ENCODE measurements around the gene C6orf120. TPM values are rescaled to one million over a fixed set of nuclear protein-coding genes. Genes with fewer than 3 reads are reported as not detected.
A peak's percentile ranks its signal among the peaks of the same experiment; 100 is the strongest.

C6orf120 gene
- 29.5 and 34.2 TPM in 2 replicates for total RNA-seq (2014; rRNA removed; shearing (Covaris generic))

DNA sequence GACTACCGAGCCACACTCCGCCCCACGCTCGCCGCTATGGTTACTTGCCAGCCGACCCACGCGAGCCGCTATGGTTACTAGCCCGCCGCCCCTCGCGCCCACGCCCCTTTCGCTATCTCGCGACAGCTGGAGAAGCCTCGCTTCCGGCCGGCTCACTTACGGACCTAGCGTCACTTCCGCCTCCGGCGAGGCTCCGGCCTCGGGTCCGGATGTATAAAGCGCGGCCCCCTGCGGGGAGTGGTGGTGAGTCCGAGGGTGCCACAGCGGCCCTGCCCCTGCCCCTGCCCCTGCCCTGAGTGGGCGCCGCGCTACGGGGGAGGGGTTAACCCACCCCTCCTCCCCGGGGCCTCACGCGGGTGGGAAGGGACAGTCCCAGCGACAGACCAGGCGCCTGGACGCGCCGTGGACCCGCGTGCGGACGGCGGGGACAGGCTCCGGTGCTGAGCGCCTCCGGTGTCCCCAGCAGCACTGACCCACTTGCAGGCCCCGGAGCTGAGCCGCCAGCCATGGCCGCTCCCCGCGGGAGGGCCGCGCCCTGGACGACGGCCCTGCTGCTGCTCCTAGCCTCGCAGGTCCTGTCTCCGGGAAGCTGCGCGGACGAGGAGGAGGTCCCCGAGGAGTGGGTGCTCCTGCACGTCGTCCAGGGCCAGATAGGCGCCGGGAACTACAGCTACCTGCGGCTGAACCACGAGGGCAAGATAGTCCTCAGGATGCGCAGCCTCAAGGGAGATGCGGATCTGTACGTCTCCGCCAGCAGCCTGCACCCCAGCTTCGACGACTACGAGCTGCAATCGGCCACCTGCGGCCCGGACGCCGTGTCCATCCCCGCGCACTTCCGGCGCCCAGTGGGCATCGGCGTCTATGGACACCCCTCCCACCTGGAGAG is at the start of gene C6orf120, which contains the start of gene WDR27:
Gene C6orf120, plus strand, starts transcription at position 173 of the 886 bp plus-strand sequence. Its CDS starts 334 bp downstream, at position 507.
Gene WDR27, minus strand, starts transcription at position 76 of the 886 bp plus-strand sequence. CDS start 13,024 bp downstream, outside the sequence.
- peak; percentile 89 for DNase-seq (ENCODE audit: low spot score)

DNA sequence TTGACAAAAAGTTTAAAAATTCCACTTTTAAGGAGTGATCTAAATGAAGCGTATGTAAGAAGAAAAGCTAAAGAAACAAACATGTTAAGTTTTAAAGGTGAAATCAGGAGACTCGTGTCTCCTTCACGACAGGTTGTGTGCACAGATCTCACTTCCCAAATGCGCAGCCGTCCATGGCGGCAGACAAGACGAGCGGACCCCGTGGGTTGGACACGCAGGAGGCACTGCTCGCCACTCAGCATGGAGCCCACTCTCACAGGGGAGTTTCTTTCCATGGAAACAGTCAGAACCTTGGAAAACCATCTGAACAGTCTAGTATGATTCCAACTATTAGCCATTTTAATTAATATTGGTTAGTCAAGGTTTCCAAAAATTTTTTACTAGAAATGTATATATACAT is 49.0 kb upstream of the C6orf120 start:
- DNase-seq (ENCODE audit: low spot score) = no peak

DNA sequence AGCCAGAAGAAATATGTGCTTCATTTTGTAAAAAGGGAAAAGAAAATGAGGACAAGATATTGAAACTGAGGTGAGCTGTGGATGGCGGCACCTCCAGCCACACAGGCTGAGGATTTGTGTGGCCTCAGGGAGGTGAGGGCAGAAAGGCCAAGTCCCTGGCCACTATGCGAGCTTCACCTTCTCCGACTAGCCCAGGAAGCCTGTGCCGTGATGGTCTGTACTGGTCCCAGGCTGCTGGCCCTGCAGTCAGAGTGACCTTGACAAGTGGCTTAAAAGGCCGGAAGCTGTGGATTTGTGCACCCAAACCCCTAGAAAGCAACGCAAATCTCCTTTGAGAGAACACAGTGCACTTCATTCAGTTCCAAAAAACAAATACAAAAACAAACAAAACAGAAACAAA is 48.2 kb upstream of the C6orf120 start:
- no peak for DNase-seq (ENCODE audit: low spot score)

DNA sequence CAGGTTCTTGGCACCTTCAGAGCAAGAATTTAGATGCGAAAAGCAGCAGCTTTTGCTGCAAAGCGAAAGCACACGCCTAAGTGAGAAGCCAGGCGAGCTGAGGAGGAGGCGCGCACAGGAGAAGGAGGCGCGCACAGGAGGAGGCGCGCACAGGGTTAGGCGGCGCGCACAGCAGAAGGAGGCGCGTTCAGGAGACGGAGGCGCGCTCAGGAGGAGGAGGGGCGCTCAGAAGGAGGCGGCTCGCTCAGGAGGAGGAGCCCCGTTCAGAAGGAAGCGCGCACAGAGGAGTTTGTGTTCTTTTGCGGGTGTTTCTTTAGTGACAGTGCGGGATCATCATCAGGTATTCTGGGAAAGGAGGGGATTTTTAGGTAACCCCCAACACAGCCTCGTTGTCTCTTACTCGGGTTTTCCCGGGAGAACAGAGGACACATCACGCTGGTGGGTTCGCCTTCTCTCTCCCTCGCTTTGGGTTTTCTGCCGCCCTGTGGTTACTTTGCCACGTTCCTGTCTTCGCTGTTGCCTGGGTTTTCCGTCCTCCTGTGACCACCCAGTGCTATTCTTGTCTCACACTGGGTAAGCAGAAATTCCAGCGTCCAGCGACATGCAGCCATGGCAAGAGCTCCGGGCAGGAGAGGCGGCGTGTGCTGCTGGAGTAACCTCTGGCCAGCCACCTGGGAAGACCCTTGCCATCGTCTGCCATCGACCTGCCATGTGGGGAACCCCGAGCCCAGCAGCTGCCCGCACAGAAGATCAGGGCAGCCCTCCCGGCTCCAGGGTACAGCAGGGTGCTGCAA is 47.1 kb upstream of the C6orf120 start:
- peak; percentile 21 for DNase-seq (ENCODE audit: low spot score)

DNA sequence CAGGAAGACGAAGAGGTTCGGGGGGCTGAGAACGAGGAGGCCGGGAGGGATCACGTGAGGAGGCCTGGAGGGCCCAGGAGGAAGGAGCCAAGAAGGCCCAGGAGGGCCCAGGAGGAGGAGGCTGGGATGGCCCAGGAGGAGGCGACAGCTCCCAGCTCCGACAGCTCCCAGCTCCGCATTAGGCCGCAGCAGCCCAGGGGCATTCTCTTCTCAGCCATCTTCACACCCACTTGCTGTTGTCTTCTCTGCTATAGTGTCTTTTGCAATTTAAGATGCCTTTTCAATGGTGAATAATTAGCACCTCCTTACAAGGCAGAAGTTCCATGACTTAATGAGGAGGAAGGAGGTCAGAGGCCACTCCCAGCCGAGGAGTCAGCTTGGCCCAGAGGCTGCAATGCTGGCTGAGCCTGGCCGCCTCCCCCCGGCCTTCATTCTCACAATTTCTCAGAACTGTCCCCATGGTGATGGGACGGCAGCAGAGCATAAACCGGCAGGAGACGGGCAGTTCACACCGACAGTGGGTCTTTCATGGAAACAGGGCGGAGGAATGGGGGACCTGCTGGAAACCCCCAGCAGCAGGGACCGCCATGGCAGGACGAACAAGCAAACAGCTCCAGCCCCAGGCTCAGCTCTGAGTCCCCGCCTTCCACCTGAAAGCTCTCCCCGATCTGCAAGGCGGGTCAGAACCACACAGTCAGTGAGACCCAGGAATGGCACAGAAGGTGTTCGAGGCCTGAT is 45.2 kb upstream of the C6orf120 start:
- DNase-seq (ENCODE audit: low spot score) = no peak

DNA sequence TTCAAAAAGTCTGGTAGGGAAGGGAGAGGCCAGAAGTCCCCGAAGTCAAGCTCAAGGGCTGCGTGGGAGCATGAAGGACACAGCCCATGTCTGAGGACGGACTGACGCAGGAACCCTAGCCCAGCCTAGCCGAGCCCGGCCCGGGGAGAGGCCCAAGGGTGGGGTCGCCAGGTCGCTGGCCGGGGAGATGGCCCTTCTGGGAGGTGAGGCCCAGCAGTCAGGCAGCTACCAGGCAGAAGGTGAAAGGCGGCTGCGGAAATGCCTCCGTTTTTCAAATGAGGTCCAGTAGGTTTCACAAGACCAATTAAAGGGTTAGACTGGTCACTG is 44.7 kb upstream of the C6orf120 start:
- DNase-seq (ENCODE audit: low spot score) = no peak

DNA sequence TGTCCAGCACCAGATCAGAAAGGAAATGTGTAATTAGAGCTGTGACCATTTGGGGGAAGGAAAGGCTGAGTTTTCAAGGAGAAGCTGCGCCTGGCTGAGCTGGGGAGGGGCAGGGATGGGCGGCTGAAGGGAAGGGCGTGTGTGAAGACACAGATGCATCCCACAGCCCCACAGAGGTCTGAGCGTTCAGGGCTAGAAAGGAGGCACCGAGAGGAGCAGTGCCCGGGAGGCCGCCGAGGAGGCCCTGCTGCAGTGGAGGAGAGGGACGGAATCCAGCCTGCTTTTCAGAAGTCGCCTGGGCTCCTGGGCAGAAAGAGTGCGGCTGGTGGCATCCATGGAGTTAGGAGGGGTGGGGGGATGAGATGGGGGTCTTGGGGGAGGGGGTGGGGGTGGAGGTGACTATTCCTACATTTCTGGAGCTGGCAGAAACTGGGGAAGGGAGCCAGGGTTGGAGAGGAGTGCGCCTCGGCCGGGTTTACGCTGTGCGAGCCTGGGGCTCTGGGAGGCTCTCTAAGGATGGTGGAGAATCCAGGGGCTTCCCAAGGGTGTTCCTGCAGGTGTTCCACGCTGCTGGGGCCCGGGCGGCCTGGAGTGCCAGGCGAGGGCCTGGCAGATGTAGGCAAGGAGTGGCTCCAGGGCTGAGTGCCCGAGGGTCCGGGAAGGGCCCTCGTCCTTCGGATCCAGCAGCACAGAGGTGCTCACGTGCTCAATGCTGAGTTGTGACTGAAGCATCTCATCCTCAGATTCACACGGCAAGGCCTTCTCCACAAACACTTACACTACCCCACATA is 41.9 kb upstream of the C6orf120 start:
- no peak for DNase-seq (ENCODE audit: low spot score)

DNA sequence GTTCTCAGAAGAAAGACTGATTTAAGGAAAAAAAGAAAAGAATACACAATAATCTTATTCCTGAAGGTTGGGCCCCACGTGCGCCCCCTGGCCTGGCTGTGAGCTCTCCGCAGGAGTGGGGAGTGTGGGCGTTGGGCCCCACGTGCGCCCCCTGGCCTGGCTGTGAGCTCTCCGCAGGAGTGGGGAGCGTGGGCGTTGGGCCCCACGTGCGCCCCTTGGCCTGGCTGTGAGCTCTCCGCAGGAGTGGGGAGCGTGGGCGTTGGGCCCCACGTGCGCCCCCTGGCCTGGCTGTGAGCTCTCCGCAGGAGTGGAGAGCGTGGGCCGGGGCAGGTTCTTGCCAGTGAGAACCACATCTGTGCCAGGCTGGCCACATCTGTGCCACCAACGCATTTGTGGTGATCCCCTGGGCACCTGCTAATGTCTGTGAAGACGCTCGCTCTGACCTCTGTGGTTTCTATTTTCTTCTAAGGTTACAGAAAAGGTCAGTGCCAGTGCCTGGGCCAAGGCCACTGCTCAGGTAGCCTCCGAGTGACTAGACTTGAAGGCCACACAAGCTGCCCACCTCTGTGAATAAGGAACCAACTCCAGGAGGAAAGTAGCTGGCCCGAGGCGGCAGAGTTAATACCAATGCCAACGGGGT is 41.1 kb upstream of the C6orf120 start:
- DNase-seq (ENCODE audit: low spot score) = no peak

DNA sequence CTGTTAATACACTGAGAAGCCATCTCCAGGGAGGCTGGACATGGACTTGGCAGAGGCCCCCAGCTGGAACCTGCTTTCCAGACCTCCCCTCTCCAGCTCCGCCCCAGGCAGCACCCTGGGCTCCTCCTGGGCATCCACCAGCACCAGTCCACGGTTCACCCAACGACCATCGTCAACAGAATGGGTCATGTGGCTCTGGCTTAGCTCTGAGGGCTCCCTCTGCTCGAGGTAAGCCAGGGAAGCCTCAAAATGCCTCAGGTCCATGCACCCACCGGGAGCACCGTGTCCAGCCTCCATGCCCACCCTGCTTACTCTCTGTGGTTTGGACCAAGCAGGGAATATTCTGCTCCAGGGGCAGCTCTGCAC is 40.6 kb upstream of the C6orf120 start:
- no peak for DNase-seq (ENCODE audit: low spot score)

DNA sequence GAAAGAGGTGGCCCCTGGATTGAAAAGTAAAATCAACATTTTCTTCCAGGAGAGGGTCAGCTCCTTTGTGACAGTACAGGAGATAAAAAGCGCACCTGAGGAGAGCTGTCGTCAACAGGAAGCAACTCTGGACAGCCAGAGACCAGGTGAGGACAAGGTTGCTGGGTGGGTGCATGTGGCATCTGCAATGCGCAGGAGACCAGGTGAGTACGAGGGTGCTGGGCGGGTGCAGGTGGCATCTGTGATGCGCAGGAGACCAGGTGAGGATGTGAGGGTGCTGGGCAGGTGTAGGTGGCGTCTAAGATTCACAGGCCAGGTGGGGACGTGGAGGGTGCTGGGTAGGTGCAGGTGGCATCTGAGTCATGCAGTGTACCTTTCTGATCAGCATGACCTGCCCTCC is 38.5 kb upstream of the C6orf120 start:
- DNase-seq (ENCODE audit: low spot score) = no peak

DNA sequence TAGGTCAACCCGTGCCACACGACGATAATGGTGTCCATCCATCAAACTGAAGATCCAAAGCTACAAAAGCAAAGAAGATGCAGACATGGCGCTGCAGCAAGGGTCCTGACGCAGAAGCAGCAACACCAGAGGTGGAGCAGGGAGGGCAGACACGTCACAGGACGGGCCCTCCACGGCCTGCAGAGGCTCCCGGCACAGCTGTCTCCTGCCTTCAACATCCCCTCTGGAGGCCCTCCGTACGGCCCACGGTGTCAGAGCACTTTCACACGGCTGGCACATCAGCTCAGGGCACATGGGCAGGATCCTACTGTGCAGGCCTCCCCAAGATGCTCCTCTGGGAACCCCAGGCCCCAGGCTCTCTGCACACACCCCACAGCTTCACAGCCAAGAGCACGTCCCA is 37.7 kb upstream of the C6orf120 start:
- no peak for DNase-seq (ENCODE audit: low spot score)

DNA sequence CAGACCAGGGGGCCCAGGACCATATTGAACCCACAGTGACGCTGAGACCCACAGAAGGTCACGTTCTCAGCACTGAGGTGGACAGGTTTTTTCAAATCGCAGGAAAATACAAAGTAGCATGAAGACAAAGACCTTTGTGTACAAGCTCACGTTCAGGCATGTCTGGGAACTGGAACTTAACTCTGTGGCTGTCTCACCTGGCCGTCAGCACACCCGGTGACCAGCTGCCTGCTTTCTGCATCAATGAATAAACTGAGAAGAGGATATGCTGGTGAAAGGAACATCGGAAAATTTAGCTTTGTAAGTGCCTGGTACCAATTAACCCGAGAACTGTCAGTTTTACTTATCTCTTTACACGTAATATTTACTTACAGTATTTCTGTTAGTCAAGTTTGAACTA is 36.6 kb upstream of the C6orf120 start:
- DNase-seq (ENCODE audit: low spot score) = no peak

DNA sequence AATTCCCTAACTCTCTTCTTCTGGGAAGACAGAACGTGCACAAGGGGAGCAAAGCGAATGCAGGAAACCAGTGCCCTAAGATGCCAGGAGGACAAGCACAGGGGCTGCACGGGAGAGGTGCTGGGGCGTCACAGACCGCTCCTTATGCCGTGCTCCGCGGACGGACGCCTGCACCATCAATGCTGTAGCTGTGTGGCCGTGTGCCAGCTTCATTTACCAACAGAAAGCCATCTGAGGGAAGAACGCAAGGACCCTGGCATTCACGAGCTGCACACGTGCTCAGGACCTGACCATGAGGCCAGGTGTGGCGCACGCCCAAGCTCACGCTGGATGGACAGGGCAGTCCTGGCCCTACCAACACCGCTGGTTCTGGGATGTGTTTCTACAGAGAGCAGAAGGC is 35.5 kb upstream of the C6orf120 start:
- DNase-seq (ENCODE audit: low spot score) = no peak

DNA sequence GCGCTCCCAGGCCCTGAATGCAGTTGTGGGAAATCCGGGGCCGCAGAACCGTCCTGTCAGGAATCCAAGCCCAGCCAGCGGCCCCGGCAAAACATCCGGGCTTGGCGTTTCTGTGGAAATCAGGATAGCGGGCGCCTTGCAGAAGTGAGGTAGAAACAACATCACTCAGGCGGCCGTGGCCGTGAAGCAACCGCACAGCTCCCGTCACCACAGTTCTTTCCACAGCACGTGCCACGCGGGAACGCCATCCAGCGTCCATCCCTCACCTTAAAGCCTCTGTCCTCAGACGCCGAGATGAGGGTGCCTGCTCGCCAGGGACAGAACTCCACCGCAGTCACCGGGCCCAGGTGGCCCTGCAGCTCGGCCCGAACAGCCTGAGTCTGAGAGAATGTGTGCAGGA is 34.2 kb upstream of the C6orf120 start:
- no peak for DNase-seq (ENCODE audit: low spot score)

DNA sequence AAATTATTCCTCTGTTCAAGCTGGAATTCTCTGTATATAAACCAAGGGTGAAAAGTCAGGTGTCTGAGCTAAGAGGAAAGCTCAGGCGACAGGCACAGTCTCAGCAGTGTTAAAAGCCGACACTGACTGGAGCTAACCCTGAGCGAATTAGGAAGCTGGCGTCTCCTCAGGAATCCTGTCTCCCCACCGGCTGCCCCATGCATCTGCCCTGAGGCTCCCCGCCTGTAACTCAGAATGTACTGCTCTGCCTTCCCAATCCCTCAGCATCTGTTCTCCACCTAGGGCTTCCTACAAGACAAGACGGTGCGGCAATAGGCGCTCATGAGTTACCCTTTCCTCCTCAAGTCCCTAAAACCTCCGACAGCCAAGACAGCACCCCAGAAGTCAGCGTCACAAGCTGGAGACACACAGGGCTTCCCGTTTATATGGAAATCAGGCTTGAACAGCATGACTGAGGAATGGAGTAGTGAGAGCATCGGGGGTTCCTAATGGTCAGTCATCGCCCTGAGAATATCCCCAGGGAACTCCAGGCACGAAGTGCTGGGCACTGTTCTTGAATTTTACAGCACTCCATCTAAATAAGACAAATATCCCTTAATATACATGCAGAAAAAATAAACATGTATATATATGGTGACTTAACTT is 33.6 kb upstream of the C6orf120 start:
- no peak for DNase-seq (ENCODE audit: low spot score)

DNA sequence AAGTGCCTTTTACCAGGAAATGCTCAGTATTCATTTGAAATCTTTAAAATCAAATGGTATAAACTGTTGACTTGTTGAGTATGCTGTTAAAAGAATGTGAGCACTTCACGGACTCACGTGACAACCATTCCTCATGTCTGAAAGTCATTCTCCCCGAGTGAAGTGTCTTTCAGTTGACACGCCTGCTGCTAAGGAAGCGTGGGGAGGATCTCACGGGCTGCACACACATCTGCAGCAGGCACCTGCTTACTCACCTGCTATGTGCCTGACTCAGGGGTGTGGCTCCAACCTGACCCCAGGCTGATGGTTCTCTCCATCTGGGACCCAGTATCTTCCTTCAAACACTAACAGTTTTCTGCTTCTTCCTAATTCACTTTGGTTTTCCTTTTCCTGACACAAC is 32.8 kb upstream of the C6orf120 start:
- DNase-seq (ENCODE audit: low spot score) = no peak

DNA sequence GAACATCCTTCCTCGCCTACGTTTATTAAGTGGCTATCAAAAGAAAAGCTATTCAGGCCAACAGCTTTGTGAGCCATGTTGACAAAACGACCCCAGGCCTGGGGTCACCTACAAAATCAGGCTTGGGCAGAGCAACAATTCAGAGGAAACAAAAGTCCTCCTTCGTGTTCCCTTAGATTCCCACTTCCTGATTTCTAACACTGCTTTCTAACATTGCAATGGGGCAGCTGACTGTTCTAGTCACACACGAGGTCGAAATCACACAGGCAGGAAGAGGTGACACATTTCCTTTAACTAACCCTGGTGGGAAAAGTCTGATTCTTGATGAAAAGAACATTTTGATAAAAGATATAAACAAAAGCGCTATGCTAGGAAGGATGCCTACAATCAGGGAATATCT is 32.0 kb upstream of the C6orf120 start:
- DNase-seq (ENCODE audit: low spot score) = peak; percentile 33

DNA sequence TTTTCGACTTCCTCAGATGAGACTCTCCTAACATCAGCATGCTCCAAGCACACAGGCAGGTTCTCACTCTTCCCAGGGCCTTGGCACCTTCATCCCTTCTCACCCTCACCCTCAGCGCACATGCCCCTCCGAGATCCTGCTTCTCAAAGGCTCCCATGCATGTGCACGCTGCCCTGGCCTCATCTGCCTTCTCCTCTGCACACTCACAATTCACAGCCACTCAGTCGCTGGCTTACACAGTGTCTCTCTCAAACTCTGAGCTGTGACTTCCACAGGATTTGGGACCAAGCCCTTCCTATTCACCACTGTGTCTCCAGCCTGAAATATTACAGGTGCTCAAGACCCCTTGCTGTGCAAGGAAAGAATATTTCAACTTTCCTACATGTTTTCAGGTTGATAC is 30.4 kb upstream of the C6orf120 start:
- DNase-seq (ENCODE audit: low spot score) = no peak

DNA sequence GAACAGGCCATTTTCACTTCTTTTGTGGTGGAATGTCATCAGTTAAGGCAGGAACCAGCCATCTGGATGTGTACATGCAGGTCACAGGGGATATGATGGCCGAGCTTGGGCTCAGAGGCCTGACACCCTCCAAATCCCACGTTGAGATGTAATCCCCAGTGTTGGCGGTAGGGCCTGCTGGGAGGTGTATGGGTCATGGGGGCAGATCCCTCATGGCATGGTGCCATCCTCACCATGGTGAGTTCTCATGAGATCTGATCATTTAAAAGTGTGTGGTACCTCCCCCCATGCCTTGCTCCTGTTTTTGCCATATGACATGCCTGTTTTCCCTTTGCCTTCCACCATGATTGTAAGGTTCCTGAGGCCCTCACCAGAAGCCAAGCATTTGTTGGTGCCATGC is 26.9 kb upstream of the C6orf120 start:
- DNase-seq (ENCODE audit: low spot score) = no peak

DNA sequence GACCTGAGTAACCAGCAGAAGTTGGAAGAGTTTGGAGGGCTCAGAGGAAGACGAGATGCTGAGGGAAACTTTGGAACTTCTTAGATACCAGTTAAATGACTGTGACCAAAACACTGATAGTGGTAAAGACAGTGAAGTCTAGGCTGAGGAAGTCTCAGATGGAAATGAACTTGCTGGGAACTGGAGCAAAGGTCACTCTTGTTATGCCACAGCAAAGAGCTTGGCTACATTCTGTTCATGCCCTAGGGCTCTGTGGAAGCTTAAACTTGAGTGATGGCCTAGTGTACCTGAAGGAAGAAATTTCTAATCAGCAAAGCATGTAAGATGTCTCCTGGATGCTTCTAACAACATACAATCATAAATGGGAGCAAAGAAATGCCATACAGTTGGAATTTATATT is 24.8 kb upstream of the C6orf120 start:
- no peak for DNase-seq (ENCODE audit: low spot score)

All from A172 (cell line).